PC-9 (cell line): ENCODE measurements around the gene TRPV5. TPM values are rescaled to one million over a fixed set of nuclear protein-coding genes. Genes with fewer than 3 reads are reported as not detected.

Source experiments
- BruUV-seq: library from RNA; stranded (reverse); fragments of 400-500 nt; replicated peaks from 2 replicates; lab custom pipeline; 2021; lab: Mats Ljungman, UMichigan
- CTCF ChIA-PET: fragments of 300-600 bp; sonication (Branson Sonifier 250); formaldehyde crosslinking; loops from one replicate; lab custom pipeline; 2022; ENCODE audit warnings: antibody characterized with exemption; lab: Charles Lee
- POLR2A ChIA-PET: fragments of 300-600 bp; sonication (Branson Sonifier 250); formaldehyde crosslinking; loops from one replicate; lab custom pipeline; 2022; ENCODE audit warnings: antibody characterized with exemption; ENCODE audit not compliant: unreplicated experiment; lab: Charles Lee
- DNase-seq, 2 experiments: peaks; one replicate each; pipeline versions ENCODE4 v3.0.0 to v3.0.0-alpha.2; 2015 to 2022; ENCODE audit warnings: mixed read lengths in 1 of 2
- H2AFZ ChIP-seq: fragments of 200-600 bp; sonication (generic); 2 replicates; pipeline ENCODE4 v1.8.1; 2017; ENCODE audit warnings: antibody characterized with exemption
- H3F3A ChIP-seq: fragments of 200-600 bp; sonication (generic); 2 replicates; pipeline ENCODE4 v1.8.1; 2017; ENCODE audit warnings: antibody characterized with exemption, mild to moderate bottlenecking, low read depth; ENCODE audit not compliant: insufficient read depth
- H3K27ac ChIP-seq: fragments of 200-600 bp; sonication (generic); 2 replicates; pipeline ENCODE4 v1.6.1; 2016; ENCODE audit warnings: mixed run types
- H3K27me3 ChIP-seq: fragments of 200-600 bp; sonication (generic); 2 replicates; pipeline ENCODE4 v1.6.1; 2016; ENCODE audit warnings: low read depth, mixed run types; ENCODE audit not compliant: insufficient read depth
- H3K36me3 ChIP-seq: fragments of 200-600 bp; sonication (generic); 2 replicates; pipeline ENCODE4 v1.6.1; 2016; ENCODE audit warnings: low read depth, mixed run types
- H3K4me1 ChIP-seq: fragments of 200-600 bp; sonication (generic); replicated peaks from 2 replicates; pipeline ENCODE4 v1.6.1; 2016; ENCODE audit warnings: mixed run types; ENCODE audit not compliant: insufficient read depth
- H3K4me2 ChIP-seq: fragments of 200-600 bp; sonication (generic); 2 replicates; pipeline ENCODE4 v1.6.1; 2017; ENCODE audit warnings: mixed run types
- H3K4me3 ChIP-seq: fragments of 200-600 bp; sonication (generic); 2 replicates; pipeline ENCODE4 v1.6.1; 2016; ENCODE audit warnings: mixed run types
- H3K79me2 ChIP-seq: fragments of 200-600 bp; sonication (generic); 2 replicates; pipeline ENCODE4 v1.6.1; 2017; ENCODE audit warnings: low read depth, mixed run types
- H3K9me2 ChIP-seq: fragments of 200-600 bp; sonication (generic); 2 replicates; pipeline ENCODE4 v1.8.1; 2017; ENCODE audit warnings: mild to moderate bottlenecking; ENCODE audit not compliant: insufficient read depth
- H3K9me3 ChIP-seq: fragments of 200-600 bp; sonication (generic); 2 replicates; pipeline ENCODE4 v1.8.1; 2016; ENCODE audit warnings: low read depth; ENCODE audit not compliant: insufficient read depth
- H4K20me1 ChIP-seq: fragments of 200-600 bp; sonication (generic); 2 replicates; pipeline ENCODE4 v1.8.1; 2017; ENCODE audit not compliant: insufficient read depth
- CTCF ChIP-seq: fragments of 200-600 bp; sonication (generic); conservative IDR thresholded peaks from 2 replicates; pipeline ENCODE4 v1.6.1; 2017; ENCODE audit warnings: mixed run types, antibody characterized with exemption, mild to moderate bottlenecking, moderate library complexity
- EZH2 ChIP-seq: fragments of 200-600 bp; sonication (generic); IDR thresholded peaks from 2 replicates; pipeline ENCODE4 v1.8.0; 2017; ENCODE audit warnings: antibody characterized with exemption, low read depth
- intact Hi-C: fragments of 100-400 bp; cut with micrococcal nuclease; formaldehyde crosslinking; loops from one replicate; pipeline ENCODE4 v1.10.0; 2022; ENCODE audit not compliant: unreplicated experiment
- total RNA-seq: library from RNA; stranded (reverse); gene quantifications from 2 replicates; pipeline ENCODE4 v1.2.3, GENCODE V29; 2021

Gene TRPV5
- total RNA-seq, 1 experiment from 2014 or later = not detected

- peak; percentile 44 to 54 for DNase-seq
- no peaks in the 10 kb centered on the region for H3K36me3 ChIP-seq
- no peaks in the 10 kb centered on the region for H3K79me2 ChIP-seq
- no TSS peak for BruUV-seq
- TF ChIP-seq EZH2 = no peak
- peak; percentile 70 for TF ChIP-seq CTCF
- no peak within 1 kb of the TSS for H3K27ac ChIP-seq
- H3K9me2 ChIP-seq = no peaks in the 10 kb centered on the region
- no peaks in the 10 kb centered on the region for H3K4me1 ChIP-seq
- intact Hi-C loops = loop anchor here (1.0 kb wide), 1 partner anchor 58 kb away; no protein-coding TSS in a partner anchor
- no peak within 1 kb of the TSS for H3K4me2 ChIP-seq
- no peaks in the 10 kb centered on the region for H3K9me3 ChIP-seq
- no peak within 1 kb of the TSS for H2AFZ ChIP-seq
- no peaks in the 10 kb centered on the region for H3F3A ChIP-seq
- H4K20me1 ChIP-seq = no peaks in the 10 kb centered on the region
- POLR2A ChIA-PET = no interaction called here
- H3K4me3 ChIP-seq = no peak within 1 kb of the TSS
- CTCF ChIA-PET = no interaction called here
- H3K27me3 ChIP-seq = no peaks in the 10 kb centered on the region
Observed at GRCh38 chr7:142939226-142939910, 5.8 kb upstream of the TRPV5 start, which contains the start of gene LLCFC1. TSS of gene LLCFC1 (plus strand) at chr7:142939484. CDS start at chr7:142939622, 138 bp downstream.

DNA sequence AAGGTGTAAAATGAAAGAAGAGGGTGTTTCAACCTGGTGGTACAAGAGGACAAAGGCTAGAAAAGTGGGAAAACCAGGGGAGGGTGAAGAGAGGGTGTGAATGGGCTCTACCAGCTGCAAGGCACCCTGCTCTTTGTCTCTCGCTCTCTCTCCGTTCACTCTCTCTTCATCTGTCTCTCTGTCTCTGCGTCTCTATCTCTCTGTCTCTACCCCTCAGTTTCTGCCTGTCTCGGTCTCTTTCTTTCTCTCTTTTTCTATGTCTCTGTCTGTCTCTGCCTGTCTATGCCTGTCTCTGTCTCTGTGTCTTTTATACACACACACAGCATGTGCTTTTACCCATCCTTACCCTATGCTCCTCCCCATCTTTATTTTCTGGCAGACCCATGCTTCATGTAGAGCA lies 5.1 kb upstream of the TRPV5 start:
- no peak overlapping the region for H3K4me2 ChIP-seq
- H3F3A ChIP-seq = no peaks in the 10 kb centered on the region
- H2AFZ ChIP-seq = no peak overlapping the region
- H3K9me3 ChIP-seq = no peaks in the 10 kb centered on the region
- no peak overlapping the region for H3K4me3 ChIP-seq
- H3K36me3 ChIP-seq = no peaks in the 10 kb centered on the region
- no TSS peak for BruUV-seq
- DNase-seq = no peak
- no peaks in the 10 kb centered on the region for H4K20me1 ChIP-seq
- no peak for TF ChIP-seq CTCF
- no peak for TF ChIP-seq EZH2
- no peaks in the 10 kb centered on the region for H3K27me3 ChIP-seq
- H3K4me1 ChIP-seq = no peaks in the 10 kb centered on the region
- POLR2A ChIA-PET = no interaction called here
- H3K27ac ChIP-seq = no peak overlapping the region
- H3K9me2 ChIP-seq = no peaks in the 10 kb centered on the region
- CTCF ChIA-PET = no interaction called here
- intact Hi-C loops = loop anchor here (1.0 kb wide), 1 partner anchor 57 kb away; no protein-coding TSS in a partner anchor
- no peaks in the 10 kb centered on the region for H3K79me2 ChIP-seq

- no peak for DNase-seq
- H3F3A ChIP-seq = no peaks in the 10 kb centered on the region
- POLR2A ChIA-PET = no interaction called here
- no TSS peak for BruUV-seq
- H3K27me3 ChIP-seq = no peaks in the 10 kb centered on the region
- no peak overlapping the region for H2AFZ ChIP-seq
- H3K9me3 ChIP-seq = no peaks in the 10 kb centered on the region
- H4K20me1 ChIP-seq = no peaks in the 10 kb centered on the region
- H3K9me2 ChIP-seq = no peaks in the 10 kb centered on the region
- H3K4me1 ChIP-seq = no peaks in the 10 kb centered on the region
- TF ChIP-seq EZH2 (no peak), CTCF (no peak)
- H3K27ac ChIP-seq = no peak overlapping the region
- no peaks in the 10 kb centered on the region for H3K36me3 ChIP-seq
- H3K4me2 ChIP-seq = no peak overlapping the region
- H3K4me3 ChIP-seq = no peak overlapping the region
- intact Hi-C loops = no loop called here
- CTCF ChIA-PET = interaction anchor here (0.7 kb wide), 2 partner anchors 151 to 835 kb away, joined by 3 to 4 read pairs; no protein-coding TSS in a partner anchor
- no peaks in the 10 kb centered on the region for H3K79me2 ChIP-seq
Observed at GRCh38 chr7:142935941-142936565, 2.5 kb upstream of the TRPV5 start.
